Prostate gland (tissue), 2 donors: Measurements from ENCODE around the gene CTDP1. TPM values are rescaled to one million over a fixed set of nuclear protein-coding genes. Genes with fewer than 3 reads are reported as not detected.

ENCODE experiments used
- DNase-seq: peaks from one replicate; pipeline ENCODE4 v3.0.0-alpha.2; 2019; ENCODE audit warnings: low spot score
- H3K27ac ChIP-seq, 2 donors: fragments of 200-600 bp; sonication (generic); 2 replicates each; pipeline ENCODE4 v1.5.1; 2017 to 2019
- H3K27me3 ChIP-seq: fragments of 200-600 bp; sonication (generic); replicated peaks from 2 replicates; pipeline ENCODE4 v1.5.1; 2019; ENCODE audit not compliant: insufficient read depth
- H3K36me3 ChIP-seq, 2 donors: fragments of 200-600 bp; sonication (generic); 1 replicate in 1 of 2; 2 replicates in 1 of 2; pipeline versions ENCODE4 v1.5.1 to v1.8.1; 2017 to 2019
- H3K4me1 ChIP-seq: fragments of 200-600 bp; sonication (generic); replicated peaks from 2 replicates; pipeline ENCODE4 v1.5.1; 2019
- H3K4me3 ChIP-seq, 2 donors: fragments of 200-600 bp; sonication (generic); 2 replicates each; pipeline ENCODE4 v1.5.1; 2017 to 2019
- H3K9me3 ChIP-seq: fragments of 200-600 bp; sonication (generic); 2 replicates; pipeline ENCODE4 v1.5.1; 2017
- POLR2A ChIP-seq: fragments of 450-650 bp; IDR thresholded peaks from one replicate; pipeline ENCODE4 v1.6.1; 2016; ENCODE audit warnings: antibody characterized with exemption, mild to moderate bottlenecking
- POLR2AphosphoS5 ChIP-seq: sonication (generic); formaldehyde crosslinking; IDR thresholded peaks from one replicate; pipeline ENCODE4 v1.6.1; 2017; ENCODE audit warnings: antibody characterized with exemption
- WGBS: methylation state at CpG from one replicate; pipeline ENCODE4 v1.1.5; 2018; 5-methylcytosine and 5-hydroxymethylcytosine counted together
- intact Hi-C: fragments of 100-400 bp; cut with DNase I; formaldehyde crosslinking; loops from one replicate; pipeline ENCODE4 v1.14.2; 2022
- total RNA-seq, 2 donors: library from RNA; depleted of rRNA; stranded (reverse); fragments of >200 nt; gene quantifications; one replicate each; pipeline ENCODE4 v1.1.0, GENCODE V29; 2016
- TF ChIP-seq, protein P1 (sequence below), 4 experiments: fragments of 200-600 bp in 2 of 4; fragments of 450-650 bp in 2 of 4; sonication (generic) in 2 of 4; IDR thresholded peaks; 1 replicate in 3 of 4; 2 replicates in 1 of 4; pipeline ENCODE4 v1.5.1; 2016 to 2019; ENCODE audit warnings: antibody characterized with exemption in 4 of 4, mild to moderate bottlenecking in 2 of 4, moderate library complexity in 2 of 4

CTDP1 gene
- total RNA-seq, 2 donors from 2014 or later = 23.0 to 33.6 TPM

- Histone ChIP-seq H3K4me3 (no peak overlapping the region), H3K27ac (no peak overlapping the region), H3K27me3 (peaks cover 4% of the 10 kb centered on the region), H3K4me1 (no peaks in the 10 kb centered on the region), H3K9me3 (no peaks in the 10 kb centered on the region), H3K36me3 (no peaks in the 10 kb centered on the region)
- no peak for TF ChIP-seq POLR2AphosphoS5
- TF ChIP-seq, protein P1, sequence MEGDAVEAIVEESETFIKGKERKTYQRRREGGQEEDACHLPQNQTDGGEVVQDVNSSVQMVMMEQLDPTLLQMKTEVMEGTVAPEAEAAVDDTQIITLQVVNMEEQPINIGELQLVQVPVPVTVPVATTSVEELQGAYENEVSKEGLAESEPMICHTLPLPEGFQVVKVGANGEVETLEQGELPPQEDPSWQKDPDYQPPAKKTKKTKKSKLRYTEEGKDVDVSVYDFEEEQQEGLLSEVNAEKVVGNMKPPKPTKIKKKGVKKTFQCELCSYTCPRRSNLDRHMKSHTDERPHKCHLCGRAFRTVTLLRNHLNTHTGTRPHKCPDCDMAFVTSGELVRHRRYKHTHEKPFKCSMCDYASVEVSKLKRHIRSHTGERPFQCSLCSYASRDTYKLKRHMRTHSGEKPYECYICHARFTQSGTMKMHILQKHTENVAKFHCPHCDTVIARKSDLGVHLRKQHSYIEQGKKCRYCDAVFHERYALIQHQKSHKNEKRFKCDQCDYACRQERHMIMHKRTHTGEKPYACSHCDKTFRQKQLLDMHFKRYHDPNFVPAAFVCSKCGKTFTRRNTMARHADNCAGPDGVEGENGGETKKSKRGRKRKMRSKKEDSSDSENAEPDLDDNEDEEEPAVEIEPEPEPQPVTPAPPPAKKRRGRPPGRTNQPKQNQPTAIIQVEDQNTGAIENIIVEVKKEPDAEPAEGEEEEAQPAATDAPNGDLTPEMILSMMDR (IDR thresholded peaks at IDR 0.05) = no peak
- no peak for TF ChIP-seq POLR2A
- 56% methylated on average over 43 of the region's 58 CpGs for WGBS
- DNase-seq = no peak
- intact Hi-C loops = loop anchor here (5.0 kb wide), 1 partner anchor 105 kb away; no protein-coding TSS in a partner anchor
These were observed 42.3 kb upstream of the CTDP1 start for GRCh38 chr18:79637181-79637920.

DNA sequence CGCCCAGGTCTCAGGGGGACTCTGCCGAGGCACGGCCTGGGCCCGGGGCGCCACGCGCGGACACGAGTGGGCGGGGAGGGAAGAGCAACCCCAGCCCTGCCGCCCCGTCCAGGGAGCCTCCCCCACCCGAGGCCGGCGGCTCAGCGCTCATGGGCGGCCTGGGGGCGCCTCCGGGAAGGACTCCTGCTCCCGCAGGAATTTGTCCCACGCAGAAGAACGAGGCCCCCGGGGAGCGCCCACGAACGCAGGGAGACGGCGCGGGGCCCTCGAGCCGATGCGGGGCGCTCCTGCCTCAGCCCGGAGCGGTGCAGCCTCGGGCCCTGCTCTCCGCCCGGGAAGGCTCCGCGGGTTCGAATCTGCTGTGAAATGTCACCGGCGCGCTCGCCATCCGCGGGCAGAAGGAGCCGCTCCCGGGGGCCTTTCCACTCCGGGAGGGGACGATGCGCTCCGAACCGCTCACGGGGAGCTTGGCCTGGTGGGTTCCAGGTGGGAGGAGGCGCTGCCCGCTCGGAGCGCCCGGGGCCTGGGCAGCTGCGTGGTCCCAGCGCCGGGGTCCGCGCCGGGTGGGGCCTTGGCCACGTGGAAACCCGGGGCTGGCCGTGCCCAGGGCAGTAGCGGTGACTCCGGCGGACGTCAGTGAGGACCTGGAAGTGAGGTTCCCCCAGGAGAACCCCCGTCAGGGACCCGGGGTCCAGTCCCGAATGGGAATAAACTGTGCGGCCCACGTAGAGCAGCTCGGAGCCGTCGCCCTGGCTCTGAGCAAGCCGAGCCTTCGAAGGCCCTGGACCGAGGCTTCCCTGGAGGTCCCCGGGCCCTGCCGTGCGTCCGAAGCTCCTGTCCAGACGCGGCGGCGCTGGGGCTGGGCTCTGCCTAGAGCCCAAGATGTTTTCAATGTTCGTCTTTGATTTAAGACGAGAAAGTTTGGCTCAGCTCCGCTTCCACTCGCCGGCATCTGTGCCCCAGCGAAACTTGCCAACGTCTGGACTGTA, 41.4 kb upstream of the CTDP1 start:
- H3K4me3 ChIP-seq = no peak overlapping the region
- intact Hi-C loops = loop anchor here (5.0 kb wide), 1 partner anchor 106 kb away; no protein-coding TSS in a partner anchor
- H3K27me3 ChIP-seq = peaks cover 4% of the 10 kb centered on the region
- H3K27ac ChIP-seq = no peak overlapping the region
- 66% methylated on average over 76 of the region's 99 CpGs for WGBS
- no peak for DNase-seq
- no peak for TF ChIP-seq POLR2AphosphoS5
- TF ChIP-seq POLR2A = no peak
- TF ChIP-seq, protein P1 (IDR thresholded peaks at IDR 0.05) = no peak
- no peaks in the 10 kb centered on the region for H3K4me1 ChIP-seq
- H3K36me3 ChIP-seq = no peaks in the 10 kb centered on the region
- no peaks in the 10 kb centered on the region for H3K9me3 ChIP-seq

DNA sequence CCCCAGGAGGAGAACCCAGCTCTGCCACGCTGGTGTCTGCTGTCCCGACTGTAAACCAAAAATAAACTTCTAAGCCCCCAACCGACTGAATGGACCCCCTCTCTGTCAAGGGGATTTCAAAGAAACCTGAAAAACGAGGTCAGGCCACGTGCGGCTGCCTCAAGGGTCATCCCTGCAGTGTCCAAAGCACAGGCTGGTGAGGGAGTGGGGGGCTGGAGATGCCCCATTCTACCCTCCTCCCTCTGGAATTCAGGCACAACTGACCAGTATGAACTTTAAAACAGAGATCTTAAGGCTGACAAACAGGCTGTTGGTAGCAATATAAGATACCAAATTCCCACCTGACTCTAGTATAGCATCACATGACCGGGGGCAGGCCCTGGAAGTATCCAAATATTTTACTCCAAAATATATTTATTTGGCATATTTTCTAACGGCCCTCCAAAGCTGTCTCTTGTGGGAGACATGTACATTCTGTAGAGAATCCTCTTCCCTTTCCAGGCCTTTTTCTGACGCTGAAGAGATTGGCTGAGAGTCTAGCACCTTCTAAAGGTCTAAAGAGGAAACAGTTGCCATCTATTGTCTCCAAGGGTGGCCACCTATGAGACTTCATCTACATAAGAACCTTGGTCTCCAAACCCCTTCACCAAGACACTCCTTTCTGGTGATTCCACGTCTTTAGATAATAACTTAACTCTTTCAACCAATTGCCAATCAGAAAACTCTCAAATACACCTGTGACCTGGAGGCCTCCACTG, 40.4 kb upstream of the CTDP1 start:
- Histone ChIP-seq H3K27ac (no peak overlapping the region), H3K27me3 (peaks cover 4% of the 10 kb centered on the region), H3K4me3 (no peak overlapping the region), H3K36me3 (no peaks in the 10 kb centered on the region), H3K4me1 (no peaks in the 10 kb centered on the region), H3K9me3 (no peaks in the 10 kb centered on the region)
- intact Hi-C loops = loop anchor here (5.0 kb wide), 1 partner anchor 107 kb away; no protein-coding TSS in a partner anchor
- WGBS = 67% methylated on average over 10 of the region's 10 CpGs
- TF ChIP-seq POLR2A (no peak), POLR2AphosphoS5 (no peak)
- TF ChIP-seq, protein P1 (IDR thresholded peaks at IDR 0.05) = no peak
- no peak for DNase-seq

GRCh38 chr18:79640064-79640672, 39.4 kb upstream of the CTDP1 start:
- DNase-seq = no peak
- 91% methylated on average over 21 of the region's 21 CpGs for WGBS
- no peak for TF ChIP-seq POLR2A
- TF ChIP-seq, protein P1 (IDR thresholded peaks at IDR 0.05) = no peak
- TF ChIP-seq POLR2AphosphoS5 = no peak
- Histone ChIP-seq H3K27me3 (peaks cover 4% of the 10 kb centered on the region), H3K4me1 (no peaks in the 10 kb centered on the region), H3K36me3 (no peaks in the 10 kb centered on the region), H3K9me3 (no peaks in the 10 kb centered on the region), H3K27ac (no peak overlapping the region), H3K4me3 (no peak overlapping the region)
- intact Hi-C loops = no loop called here
